ENCODE measurements around the gene MCHR1. TPM values are rescaled to one million over a fixed set of nuclear protein-coding genes. Genes with fewer than 3 reads are reported as not detected.

The MCHR1 gene
- total and polyA plus RNA-seq, 2 of the 13 experiments (the other 11 are each of a cell fraction or from before 2014, with no cell fraction given), result 0.40 to 0.83 TPM

- TF ChIP-seq PRDM10 (CRISPR knock-in tag; IDR thresholded peaks at IDR 0.05; ENCODE audit: low read depth), result no peak
- TF ChIP-seq RFX3 (CRISPR knock-in tag; IDR thresholded peaks at IDR 0.05), result no peak
- TF ChIP-seq DMAP1 (CRISPR knock-in tag; IDR thresholded peaks at IDR 0.05), result no peak
- TF ChIP-seq HOXD1 (CRISPR knock-in tag; IDR thresholded peaks at IDR 0.05), result no peak
- no peak for TF ChIP-seq MBD4 (IDR thresholded peaks at IDR 0.05; ENCODE audit: borderline replicate concordance, low read length)
- no peak for TF ChIP-seq KDM5B (CRISPR knock-in tag; IDR thresholded peaks at IDR 0.05; ENCODE audit: borderline replicate concordance)
- TF ChIP-seq IKZF4 (CRISPR knock-in tag; IDR thresholded peaks at IDR 0.05; ENCODE audit: borderline replicate concordance, low read depth, not compliant biosample characterization), result no peak
Measured at GRCh38 chr22:40665312-40665711, 14.0 kb upstream of the MCHR1 start (continued).

GRCh38 chr22:40666151-40666848 is 13.0 kb upstream of the MCHR1 start:
- intact Hi-C loops (cut with micrococcal nuclease; ENCODE audit: unreplicated experiment) (no loop called here), in situ Hi-C loops (cut with HindIII; ENCODE audit: extremely low pct_ligation_motif_present, low pct_unique_long_range_greater_than_20kb) (no loop called here)
- H3K9me3 ChIP-seq (ENCODE audit: low read length), result no peaks in the 10 kb centered on the region
- H3K27ac ChIP-seq (ENCODE audit: extremely low read length, insufficient read depth, low read length), result no peak overlapping the region
- FAIRE-seq (no peak), DNase-seq (ENCODE audit: low spot score) (no peak), ATAC-seq (no peak)
- peaks cover 55% of the 10 kb centered on the region for H3K4me1 ChIP-seq (ENCODE audit: insufficient read depth, low read length)
- H3K9ac ChIP-seq (ENCODE audit: insufficient read depth, low read depth, low read length), result no peak overlapping the region
- ChIA-PET POLR2A (interaction anchor here (2.1 kb wide), 1 partner anchor 14 kb away, joined by 7 read pairs; no protein-coding TSS in a partner anchor), CTCF (ENCODE audit: low intra/inter-chr PET ratio, low total read pairs) (no interaction called here)
- no peaks in the 10 kb centered on the region for H4K20me1 ChIP-seq (ENCODE audit: insufficient read depth, low read length)
- H3K4me2 ChIP-seq (ENCODE audit: low read depth, low read length), result no peak overlapping the region
- no peaks in the 10 kb centered on the region; a peak in 1 of 5 replicates for H3K27me3 ChIP-seq (ENCODE audit: control insufficient read depth in 1 of 2, insufficient read depth in 2 of 2, low read length in 2 of 2)
- BruUV-seq (replicated peaks), result no TSS peak
- no peaks in the 10 kb centered on the region for H3K36me3 ChIP-seq (replicated peaks in 1 of 2; ENCODE audit: control insufficient read depth in 1 of 2, insufficient read depth in 2 of 2, low read length in 2 of 2)
- 61% methylated on average over 7 of the region's 7 CpGs for WGBS (ENCODE audit: low lambda C conversion rate)
- no peaks in the 10 kb centered on the region for H3K79me2 ChIP-seq (ENCODE audit: insufficient read depth, low read length)
- H3K4me3 ChIP-seq (replicated peaks in 1 of 3; ENCODE audit: insufficient read depth in 1 of 3, low read depth in 2 of 3, low read length in 3 of 3), result no peak overlapping the region
- H2AFZ ChIP-seq (ENCODE audit: low read length), result no peak overlapping the region
- TF ChIP-seq NR0B2 (CRISPR knock-in tag; IDR thresholded peaks at IDR 0.05) (no peak), ARNT (IDR thresholded peaks at IDR 0.05) (no peak), NR2F6 (IDR thresholded peaks at IDR 0.05) (no peak), NR2F6 (CRISPR knock-in tag; IDR thresholded peaks at IDR 0.05) (no peak), ATF5 (CRISPR knock-in tag; IDR thresholded peaks at IDR 0.05; ENCODE audit: low read depth) (no peak), ZNF83 (CRISPR knock-in tag; IDR thresholded peaks at IDR 0.05; ENCODE audit: borderline replicate concordance) (no peak), ATF4 (CRISPR knock-in tag; IDR thresholded peaks at IDR 0.05) (no peak), MYC (CRISPR knock-in tag; IDR thresholded peaks at IDR 0.05; ENCODE audit: borderline replicate concordance) (no peak), ZSCAN31 (CRISPR knock-in tag; IDR thresholded peaks at IDR 0.05; ENCODE audit: low read depth) (no peak), LBX2 (CRISPR knock-in tag; IDR thresholded peaks at IDR 0.05; ENCODE audit: borderline replicate concordance) (no peak)

Data from HepG2 (cell line).